Fibroblast of mammary gland (primary cell): Measurements from ENCODE around the gene RIN2.

Experiments used
- DNase-seq: peaks from one replicate; pipeline ENCODE4 v3.0.0-alpha.2; 2010; ENCODE audit warnings: low read depth
- H3K4me3 ChIP-seq: 2 replicates; pipeline ENCODE4 v1.5.1; 2011; ENCODE audit warnings: low read depth, mild to moderate bottlenecking, low read length, moderate library complexity; ENCODE audit not compliant: control insufficient read depth
- TF ChIP-seq, protein P1 (sequence below): conservative IDR thresholded peaks from 2 replicates; pipeline ENCODE4 v1.5.1; 2011; ENCODE audit warnings: low read depth, low read length, inconsistent platforms; ENCODE audit not compliant: control insufficient read depth, insufficient read depth

The RIN2 gene

DNA sequence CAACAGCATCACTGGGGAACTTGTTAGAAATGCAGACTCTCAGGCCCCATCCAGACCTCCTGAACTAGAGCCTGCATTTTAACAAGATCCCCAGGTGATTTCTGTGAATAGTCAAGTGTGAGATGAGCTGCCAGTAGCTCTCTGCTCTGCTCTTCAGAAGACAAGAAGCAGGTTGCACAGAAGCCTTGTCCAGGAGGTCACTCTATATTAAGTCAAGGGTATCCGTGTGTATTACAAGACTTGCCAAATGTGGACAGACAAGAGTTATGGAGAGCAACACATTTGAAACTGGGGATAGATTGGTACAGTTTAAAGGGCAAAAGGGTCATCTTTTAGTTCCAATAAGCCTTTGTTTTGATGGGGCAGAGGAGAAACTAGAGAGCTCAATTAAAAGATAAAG lies 23.2 kb upstream of the RIN2 start:
- DNase-seq: no peak
- H3K4me3 ChIP-seq: no peak overlapping the region
- TF ChIP-seq, protein P1, sequence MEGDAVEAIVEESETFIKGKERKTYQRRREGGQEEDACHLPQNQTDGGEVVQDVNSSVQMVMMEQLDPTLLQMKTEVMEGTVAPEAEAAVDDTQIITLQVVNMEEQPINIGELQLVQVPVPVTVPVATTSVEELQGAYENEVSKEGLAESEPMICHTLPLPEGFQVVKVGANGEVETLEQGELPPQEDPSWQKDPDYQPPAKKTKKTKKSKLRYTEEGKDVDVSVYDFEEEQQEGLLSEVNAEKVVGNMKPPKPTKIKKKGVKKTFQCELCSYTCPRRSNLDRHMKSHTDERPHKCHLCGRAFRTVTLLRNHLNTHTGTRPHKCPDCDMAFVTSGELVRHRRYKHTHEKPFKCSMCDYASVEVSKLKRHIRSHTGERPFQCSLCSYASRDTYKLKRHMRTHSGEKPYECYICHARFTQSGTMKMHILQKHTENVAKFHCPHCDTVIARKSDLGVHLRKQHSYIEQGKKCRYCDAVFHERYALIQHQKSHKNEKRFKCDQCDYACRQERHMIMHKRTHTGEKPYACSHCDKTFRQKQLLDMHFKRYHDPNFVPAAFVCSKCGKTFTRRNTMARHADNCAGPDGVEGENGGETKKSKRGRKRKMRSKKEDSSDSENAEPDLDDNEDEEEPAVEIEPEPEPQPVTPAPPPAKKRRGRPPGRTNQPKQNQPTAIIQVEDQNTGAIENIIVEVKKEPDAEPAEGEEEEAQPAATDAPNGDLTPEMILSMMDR: no peak

DNA sequence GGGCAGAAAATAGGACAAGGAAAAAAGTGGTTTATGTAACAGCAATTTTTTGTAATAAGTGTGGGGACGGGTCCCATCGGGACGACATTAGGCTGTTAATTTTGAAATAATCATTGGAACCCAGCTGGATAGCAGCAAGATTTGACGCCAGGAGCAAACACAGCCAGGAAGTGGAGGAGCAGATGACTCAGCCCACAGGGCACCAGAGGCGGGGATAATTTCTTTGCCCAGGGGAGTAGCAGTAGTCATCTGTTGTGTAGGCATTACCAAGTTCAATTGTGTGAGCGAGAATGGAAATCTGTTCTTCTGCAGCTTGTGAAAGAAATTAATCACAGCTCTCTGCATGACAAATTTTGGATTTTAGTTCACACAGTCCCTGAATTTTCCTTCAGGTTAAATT lies 22.6 kb upstream of the RIN2 start:
- DNase-seq: peak; percentile 91
- H3K4me3 ChIP-seq: no peak overlapping the region
- TF ChIP-seq, protein P1: no peak

DNA sequence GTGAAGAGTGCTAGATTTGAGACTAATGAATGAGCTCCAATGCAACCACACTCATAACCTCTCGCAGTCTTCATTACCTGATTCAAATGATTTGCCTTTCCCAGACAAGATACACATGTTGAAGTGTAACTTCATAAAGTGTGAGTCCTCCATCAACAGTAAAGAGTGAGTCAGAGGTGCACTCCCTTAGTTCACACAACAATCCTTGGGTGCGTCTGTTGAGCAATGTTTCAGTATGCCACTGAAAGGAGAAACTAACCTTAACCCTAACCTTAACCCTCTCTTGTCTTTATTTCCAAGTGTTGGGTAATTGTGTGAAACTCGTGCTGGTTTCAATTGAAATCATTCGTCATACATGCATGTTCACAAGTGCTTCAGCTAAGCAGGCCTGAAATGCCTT lies 21.0 kb upstream of the RIN2 start:
- TF ChIP-seq, protein P1: no peak
- peak; percentile 86 for DNase-seq
- H3K4me3 ChIP-seq: no peak overlapping the region

DNA sequence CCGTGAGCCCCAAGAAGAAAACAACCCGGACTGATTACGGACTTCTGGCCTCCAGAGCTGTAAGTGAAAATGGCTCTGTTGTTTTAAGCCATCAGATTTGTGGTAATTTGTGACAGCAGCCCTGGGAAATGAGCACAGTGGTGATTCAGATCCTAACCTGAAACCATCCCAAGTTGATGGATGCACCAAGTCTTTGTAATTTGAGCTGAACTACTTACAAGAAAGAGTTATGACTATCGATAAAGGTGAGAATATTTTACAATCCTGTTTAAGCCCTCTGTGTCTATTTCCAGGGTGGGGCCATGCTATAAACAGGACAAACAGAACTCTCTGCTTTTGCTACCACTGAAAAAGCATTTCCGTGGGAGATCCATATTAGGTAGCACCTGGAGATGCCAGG lies 19.1 kb upstream of the RIN2 start:
- DNase-seq: peak; percentile 18
- TF ChIP-seq, protein P1: no peak
- no peak overlapping the region for H3K4me3 ChIP-seq

DNA sequence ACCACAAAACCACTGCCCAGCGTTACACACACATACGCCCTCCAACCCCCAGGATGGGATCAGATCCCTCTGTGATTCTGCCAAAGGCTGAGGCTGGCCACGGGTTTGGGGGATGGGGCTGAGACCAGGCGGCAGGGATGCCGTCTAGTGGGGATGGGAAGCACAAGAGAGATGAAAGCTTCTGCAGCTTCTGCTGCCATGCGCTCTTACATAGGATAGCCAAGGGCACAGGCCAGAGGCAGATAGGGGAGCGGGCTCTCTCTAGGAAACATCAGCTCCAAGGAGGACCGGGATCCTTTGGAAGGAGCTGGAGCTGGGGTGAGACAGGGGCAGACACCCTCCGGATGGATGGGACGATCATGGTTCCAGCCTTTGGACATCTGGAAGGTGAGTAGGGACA lies 18.7 kb upstream of the RIN2 start:
- DNase-seq: no peak
- no peak overlapping the region for H3K4me3 ChIP-seq
- TF ChIP-seq, protein P1: no peak

DNA sequence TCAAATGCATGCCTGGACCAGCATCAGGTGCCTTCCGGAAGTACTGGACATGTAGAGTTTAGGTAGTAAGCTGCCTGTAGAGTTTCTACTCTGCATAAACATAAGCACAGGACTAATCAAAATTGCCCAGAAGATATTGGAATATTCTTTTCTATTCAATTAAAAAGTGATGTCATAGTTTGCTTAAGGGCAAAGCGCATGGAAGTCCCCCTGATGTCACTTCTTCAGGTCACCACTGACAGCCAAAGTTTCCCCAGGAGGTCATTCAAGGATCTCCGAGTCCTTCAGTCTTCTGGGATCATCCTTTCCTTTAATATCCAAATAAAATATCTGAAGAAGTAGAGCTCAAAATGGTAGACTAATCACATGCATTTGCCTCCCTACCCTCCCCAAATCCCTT lies 17.5 kb upstream of the RIN2 start:
- H3K4me3 ChIP-seq: no peak overlapping the region
- no peak for DNase-seq
- TF ChIP-seq, protein P1: no peak

DNA sequence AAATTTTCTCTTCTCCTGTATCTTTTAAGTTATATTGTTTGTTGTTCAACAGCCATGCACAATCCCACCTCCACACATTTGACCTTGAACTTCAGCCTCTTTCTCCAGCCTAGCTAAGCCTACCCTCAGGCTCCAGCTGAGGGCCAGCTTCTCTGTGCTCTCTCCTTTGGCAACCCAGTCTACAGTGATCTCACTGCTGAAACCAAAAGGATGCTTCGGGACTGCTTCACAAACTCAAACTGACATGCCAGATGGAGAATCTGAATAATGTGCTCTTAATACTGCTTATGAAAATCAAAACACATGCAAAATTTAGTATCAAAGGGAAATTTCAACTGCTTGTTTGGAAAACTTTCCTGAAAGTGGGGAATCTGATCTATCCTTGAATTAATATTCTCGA lies 16.1 kb upstream of the RIN2 start:
- TF ChIP-seq, protein P1: no peak
- DNase-seq: no peak
- H3K4me3 ChIP-seq: no peak overlapping the region
